ENCODE data around the gene MAPKAP1. TPM values are rescaled to one million over a fixed set of nuclear protein-coding genes. Genes with fewer than 3 reads are reported as not detected.

The MAPKAP1 gene
- total RNA-seq, 1 donor from 2014 or later, result 116 TPM

DNA sequence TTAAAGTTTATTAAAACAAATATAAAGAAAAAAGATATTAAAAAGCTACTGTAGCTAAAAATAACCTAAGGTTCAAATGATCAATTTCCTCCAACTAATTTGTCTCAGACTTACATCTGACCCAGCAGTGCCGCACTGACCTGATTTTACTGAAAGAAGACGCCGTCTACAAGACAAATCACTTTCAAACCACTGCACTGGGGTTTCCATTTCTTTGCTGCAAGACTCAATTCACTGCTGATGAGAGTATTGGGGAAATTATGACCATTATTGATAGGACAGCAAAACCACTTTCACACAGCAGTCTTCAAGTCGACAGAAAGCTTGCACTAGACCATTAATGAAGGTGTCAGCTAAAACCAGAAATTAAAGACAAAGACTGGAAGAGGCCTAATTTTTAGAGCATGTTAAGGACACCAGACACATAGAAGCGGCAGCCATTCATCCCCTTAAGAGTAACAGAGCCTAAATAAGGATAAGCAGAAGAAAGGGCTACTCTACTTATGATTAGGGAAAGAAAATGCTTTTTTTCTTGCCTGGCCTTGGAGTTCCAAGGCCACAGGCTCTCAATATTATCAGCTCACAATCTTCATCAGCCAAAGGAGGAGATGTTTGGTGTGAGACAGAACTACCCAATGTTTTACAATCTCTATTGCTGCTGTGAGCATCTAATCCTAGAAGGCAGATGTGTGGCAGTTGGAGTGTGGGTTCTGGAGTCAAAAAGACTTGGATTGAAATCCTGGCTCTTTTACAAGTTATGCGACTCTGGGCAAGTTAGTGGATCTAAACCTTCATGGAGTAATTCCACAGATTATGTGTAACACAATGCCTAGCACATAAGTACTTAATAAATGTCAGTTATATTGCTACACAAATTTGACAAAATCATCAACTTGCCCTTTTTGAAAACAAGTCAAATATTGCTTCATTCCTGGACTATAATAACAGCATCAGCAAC lies 190.7 kb downstream of the MAPKAP1 start:
- no peak for DNase-seq (ENCODE audit: low read depth)

DNA sequence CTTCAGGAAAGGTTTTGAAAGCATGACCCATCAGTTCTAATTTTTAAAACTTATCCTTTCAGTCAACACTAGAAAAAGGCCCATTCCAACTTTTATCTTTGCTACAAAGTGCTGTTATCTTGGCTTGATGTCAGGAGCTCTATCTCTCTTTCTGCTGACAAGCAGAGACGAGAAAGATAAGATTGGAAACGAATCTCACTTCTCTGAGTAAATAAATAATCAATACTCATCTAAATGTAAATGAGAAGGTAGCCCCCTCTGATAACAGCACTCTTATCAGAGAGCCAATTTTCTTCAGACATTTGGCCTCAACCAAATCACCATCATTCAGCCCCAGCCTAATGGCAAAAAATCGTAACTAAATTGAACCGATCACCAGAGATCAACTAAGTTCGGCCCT lies 191.7 kb downstream of the MAPKAP1 start:
- DNase-seq (ENCODE audit: low read depth), result no peak

DNA sequence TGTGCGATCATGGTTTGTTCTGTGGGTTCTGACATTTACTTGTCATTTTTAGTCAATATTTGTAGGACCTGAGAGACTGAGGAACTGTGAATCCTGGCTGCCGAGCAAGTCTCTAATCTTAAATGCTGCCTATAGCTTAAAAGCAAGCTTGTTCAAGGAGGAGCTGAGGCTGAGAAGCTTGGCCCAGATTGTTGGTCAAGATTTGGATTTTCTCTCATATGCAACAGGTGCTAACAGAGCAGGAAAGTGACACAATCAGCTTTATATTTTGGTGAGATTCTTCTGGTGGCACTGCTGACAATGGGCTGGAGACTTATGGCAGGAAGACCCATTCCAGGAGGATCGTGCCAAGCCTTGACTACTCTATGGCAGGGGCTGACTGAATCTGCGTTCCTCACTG lies 192.5 kb downstream of the MAPKAP1 start:
- no peak for DNase-seq (ENCODE audit: low read depth)

DNA sequence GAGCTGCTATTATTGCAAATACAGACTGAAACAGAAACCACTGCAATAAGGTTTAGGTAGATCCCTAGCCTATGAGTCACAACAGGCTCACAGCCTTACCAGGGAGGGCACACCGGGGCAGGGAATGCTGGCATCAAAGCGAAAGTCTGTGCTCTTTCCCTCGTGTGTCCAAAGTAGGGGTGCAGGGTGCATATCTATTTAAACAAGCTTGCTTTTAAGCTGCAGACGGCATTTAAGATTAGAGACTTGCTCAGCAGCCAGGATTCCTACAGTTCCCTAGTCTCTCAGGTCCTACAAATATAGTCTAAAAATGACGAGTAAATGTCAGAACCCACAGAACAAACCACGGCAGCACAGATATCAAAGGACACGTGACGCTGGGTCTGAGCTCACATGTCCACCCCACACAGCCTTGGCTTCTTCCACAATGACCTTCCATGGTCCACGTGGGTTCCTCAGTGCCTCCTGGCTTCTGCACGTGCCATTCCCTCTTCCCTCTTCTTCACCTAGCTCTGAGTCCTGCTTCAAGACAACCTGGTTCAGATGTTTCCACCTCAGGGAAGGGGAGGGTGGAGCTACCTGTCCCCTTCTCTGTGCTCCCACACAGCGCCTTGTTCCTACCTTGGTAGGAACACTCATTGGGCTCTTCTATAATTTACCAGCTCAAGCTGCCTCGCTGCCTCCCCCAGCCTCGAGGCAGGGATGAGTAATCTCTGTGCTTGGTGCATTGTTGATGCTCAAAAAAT lies 193.2 kb downstream of the MAPKAP1 start:
- DNase-seq (ENCODE audit: low read depth), result peak; percentile 55

DNA sequence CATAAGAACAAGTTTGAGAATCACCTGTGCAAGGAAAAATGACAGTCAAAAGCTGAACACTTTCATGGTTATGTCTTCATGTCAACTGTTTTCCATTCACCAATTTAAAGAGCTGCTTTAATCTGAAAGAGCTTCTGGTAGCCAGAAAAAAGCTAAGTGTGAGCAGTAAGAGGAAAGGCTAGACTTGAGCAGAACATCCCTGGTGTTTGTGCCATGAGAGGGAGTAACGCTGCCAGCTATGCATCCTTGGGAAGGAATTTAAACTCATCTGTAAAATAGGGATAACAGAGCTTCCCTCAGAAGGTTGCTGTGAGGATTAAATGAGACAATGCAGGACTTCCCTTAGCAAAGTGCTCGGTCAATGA lies 193.7 kb downstream of the MAPKAP1 start:
- no peak for DNase-seq (ENCODE audit: low read depth)

DNA sequence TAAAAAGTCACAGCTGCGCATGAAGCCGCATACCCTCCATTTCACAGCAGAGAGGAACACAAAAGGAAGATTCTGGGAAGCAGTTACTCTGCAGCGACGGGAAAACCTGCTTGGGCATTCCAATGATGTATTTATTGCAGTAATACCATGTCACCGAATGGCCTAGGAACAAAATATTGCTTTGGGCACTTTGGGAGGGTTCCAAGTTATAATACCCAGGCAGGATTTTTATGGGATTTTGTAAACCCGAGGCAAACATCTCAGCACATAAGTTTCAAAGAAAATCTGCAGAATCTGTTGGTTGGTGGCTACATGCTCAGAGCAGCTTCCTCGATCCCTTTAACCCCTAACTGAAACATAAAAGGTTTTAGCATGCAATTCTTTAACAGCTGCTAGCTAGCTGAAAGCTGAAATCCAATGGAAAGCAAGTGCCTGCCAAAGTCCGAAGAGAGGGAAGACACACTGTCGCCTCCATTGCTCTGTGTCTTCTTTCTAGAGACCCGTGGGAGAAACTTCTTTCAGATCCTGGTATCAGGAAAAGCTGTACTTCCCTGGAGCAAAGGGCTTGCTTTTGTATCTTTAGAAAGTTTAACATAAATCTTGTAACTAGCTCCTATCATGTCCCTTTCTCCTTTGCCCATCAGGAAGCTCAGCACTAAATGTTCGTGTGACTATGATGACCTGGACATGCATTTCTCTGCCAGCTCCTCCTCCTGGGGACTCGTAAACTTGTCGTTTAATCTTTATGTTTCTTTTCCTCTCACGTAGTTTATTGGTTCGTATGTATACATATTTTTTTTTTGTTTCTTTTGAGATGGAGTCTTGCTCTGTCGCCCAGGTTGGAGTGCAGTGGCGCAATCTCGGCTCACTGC lies 195.0 kb downstream of the MAPKAP1 start:
- DNase-seq (ENCODE audit: low read depth), result no peak

DNA sequence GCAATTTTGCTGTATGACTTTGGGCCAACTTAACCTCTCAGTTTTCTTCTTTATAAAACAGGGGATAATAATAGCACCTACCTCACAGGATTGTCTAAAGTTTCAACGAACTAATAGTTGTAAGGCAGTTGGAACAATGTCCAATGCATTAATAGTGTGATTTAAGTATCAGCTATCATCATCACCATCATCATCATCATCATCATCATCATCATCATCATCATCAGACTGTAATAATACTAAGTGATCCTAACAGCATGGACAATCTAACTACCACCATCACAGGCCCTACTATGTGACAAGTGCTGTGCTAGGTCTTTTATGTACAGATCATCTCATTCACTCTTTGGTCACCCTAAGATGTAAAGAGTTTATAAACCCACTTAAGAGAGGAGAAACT lies 196.0 kb downstream of the MAPKAP1 start:
- no peak for DNase-seq (ENCODE audit: low read depth)

DNA sequence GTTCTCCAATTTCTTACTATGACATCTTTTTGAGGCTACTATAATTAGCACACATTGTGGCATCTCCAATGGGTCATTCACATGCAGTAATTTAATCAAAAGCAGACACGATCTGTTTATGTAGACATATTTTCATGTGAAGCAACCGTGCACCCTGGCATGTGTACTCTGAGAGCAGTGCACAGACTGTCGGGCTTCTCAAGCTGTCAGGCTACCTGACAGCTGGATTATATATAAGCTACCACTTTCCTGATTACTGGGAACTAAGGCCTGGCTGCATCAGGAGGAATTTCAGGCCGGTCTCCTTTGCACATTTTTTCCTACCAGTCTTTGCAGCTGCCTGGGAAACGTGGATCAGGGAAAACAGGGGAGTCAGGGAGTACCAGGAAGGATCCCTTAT lies 197.5 kb downstream of the MAPKAP1 start:
- peak; percentile 57 for DNase-seq (ENCODE audit: low read depth)

DNA sequence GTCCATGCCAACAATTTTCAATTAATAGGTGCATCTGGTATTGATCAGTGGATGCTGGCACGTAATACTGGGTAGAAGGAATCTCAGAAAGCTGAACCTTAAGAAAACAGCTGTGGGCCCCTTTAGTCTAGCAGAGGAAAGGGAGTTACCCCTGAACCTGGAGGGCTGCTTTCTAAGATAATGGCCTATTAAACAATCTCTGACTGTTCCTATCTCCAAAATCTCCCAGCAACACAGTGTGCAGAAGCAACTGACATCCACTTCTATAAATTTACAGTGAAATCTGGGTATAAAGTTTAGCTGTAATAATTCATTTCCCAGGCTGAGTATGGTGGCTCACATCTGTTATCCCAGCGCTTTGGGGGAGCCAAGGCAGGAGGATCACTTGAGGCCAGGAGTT lies 198.8 kb downstream of the MAPKAP1 start:
- no peak for DNase-seq (ENCODE audit: low read depth)

DNA sequence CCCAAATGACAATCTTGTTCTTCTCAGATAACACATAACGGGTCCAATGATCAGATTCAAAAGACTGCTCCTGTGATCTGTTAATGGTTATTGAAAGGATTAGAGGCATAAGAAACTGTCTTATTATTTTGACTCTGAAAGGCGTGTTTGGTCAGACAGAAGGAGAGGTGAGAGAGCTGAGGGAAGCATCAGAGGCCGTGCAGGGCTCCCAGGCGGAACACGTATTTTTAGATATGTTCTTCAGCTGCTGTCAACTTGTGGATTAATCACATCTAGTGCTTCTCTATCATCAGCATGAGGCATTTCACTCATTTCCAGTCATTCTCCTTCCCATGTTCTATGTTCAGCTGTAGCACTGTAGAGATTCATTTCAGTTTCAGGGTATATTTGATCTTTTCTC lies 199.8 kb downstream of the MAPKAP1 start:
- DNase-seq (ENCODE audit: low read depth), result no peak

DNA sequence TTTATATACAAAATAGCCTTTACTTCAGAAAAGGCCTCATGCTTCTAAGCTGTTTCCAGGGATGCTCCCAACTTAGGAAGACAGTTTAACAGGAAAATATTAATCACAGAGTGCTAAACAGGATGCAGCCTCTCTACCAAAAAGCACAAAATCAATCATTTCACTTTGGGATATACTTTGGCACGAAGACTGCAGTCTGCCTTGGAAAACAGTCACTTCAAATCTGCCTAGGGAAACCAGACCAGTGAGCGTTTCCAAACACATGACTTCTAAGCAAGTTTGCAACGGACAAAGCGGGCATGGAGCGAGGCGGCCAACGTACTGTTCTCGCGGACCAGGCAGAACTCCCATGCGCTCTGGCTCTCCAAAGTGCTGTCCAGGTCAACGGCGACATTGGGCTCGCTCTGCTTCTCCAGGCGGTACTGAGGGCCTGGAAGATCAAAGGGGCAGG lies 201.0 kb downstream of the MAPKAP1 start:
- no peak for DNase-seq (ENCODE audit: low read depth)

DNA sequence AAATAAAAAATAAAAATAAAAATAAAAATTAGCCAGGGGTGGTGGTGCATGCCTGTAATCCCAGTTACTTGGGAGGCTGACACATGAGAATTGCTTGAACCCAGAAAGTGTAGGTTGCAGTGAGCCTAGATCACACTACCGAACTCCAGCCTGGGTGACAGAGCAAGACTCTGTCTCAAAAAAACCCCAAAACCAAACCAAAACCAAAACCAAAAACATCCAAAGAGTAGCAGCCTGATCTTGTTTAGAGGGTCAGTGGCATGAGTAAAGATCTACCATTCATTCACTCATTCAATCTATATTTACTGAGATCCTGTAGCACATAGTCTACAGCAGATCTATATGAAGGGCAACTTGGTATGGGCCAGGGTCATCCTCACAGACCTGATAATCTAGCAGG lies 202.4 kb downstream of the MAPKAP1 start:
- no peak for DNase-seq (ENCODE audit: low read depth)

DNA sequence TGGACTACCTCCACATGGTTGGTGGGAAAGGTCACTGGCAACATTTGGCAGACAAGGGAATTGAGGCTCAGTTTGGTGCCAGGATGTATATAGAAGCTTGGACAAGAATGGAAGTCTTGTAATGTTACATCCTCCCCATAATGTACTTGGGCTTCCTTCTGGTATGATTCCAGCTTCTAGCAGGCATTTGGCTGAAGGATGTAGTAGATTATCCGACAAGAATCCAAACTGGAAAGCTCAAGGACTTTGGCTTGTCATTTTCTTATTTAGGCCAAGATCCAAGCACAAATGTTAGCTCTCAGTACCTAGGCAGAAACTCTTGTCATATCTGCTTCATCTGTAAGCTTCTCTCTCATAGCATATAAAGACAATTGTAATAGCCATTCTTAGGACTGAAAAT lies 209.1 kb downstream of the MAPKAP1 start:
- DNase-seq (ENCODE audit: low read depth), result no peak

DNA sequence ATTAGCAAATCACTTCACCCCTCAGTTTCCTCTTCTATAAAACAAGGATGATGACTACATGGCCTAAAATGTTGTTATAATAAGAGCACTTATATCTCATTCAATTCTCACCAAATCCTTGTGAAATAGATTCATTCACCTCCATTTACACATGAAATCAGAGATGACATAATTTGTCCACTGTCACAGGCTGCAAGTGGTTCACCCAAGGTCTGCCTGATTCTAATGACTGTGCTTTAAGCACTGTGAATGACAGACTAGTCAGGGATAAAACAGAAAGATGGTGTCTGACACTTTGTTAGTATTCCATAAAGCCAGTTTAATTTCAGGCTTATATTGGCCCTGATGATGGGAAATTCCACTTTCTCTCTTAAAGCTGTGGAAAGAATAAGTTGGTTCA lies 209.5 kb downstream of the MAPKAP1 start:
- DNase-seq (ENCODE audit: low read depth), result no peak

DNA sequence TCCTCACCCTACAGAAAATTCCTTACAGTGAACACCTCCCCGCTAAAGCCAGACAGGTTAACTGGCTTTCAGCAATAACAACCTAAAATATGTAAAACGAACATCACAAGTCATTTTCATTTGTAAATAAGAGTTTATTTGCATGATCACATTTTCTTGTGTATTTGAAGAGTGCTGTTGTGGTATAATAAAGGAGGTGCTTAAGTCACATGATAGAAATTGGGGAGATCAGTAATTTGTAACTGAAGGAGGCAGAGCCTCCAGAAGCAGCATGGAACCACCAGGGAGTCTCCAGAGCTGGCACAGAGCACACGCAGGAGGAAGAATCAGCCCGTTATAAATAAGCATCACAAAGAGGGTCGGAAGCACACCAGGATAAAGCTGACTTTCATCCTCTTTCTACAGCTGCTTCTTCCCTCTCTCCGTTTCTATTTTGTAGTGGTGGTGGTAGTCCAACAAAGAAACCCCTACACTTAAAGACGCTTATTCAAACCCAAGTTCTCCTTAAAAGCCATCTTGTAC lies 210.6 kb downstream of the MAPKAP1 start:
- DNase-seq (ENCODE audit: low read depth), result no peak

DNA sequence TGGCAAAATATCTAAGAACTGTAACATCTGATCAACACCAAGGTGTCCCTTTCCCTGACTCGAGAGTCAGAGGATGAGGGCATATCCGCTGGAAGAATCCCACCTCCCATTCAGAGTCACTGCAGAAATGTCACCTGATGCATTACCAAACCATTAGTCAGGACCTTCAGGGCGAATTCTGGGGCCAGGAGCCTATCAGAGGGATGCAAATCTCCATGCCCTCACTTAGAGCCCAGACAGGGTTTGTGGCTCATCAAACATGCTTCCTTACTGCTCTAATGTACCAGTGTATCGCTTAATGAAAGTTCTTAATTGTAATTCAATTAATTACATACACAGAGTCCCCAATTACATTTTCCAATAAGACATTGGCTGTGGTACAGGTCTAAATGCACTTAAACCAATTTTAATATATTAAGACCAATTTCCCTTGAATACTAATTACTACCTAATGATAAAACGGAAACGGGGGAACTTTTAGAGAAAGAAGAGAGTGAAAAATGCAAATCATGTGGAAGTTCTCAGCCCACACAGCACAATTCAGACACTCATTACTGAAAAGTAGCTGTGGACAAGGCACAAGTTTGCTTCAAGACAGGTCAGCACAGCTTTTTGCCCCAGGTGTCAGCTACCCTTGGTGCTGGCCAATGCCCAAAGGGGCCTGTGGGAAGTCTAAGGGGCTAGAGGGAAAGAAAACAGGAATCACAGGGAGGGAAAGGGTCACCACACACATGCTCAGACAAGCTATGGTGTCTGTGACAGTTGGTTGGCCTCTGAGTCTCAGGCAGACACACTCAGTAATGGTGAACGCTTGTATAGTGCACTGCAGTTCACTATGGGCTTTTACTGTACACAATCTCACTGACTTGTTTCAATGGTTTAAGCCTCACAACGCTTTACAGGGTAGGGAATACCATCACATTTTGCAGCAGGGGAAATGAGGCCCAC lies 211.6 kb downstream of the MAPKAP1 start:
- no peak for DNase-seq (ENCODE audit: low read depth)

DNA sequence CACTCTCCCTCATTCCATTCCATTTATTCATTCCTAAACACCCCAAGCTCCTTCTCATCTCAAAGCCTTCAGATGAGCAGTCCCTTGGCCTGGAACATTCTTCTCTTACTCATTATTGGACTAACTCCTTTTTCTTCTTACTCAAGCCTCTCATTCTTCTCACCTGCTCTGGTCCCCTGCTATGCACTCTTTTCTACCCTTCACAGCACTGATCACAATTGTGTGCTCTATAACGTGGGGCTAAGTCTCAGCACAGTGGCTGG lies 212.4 kb downstream of the MAPKAP1 start:
- no peak for DNase-seq (ENCODE audit: low read depth)

DNA sequence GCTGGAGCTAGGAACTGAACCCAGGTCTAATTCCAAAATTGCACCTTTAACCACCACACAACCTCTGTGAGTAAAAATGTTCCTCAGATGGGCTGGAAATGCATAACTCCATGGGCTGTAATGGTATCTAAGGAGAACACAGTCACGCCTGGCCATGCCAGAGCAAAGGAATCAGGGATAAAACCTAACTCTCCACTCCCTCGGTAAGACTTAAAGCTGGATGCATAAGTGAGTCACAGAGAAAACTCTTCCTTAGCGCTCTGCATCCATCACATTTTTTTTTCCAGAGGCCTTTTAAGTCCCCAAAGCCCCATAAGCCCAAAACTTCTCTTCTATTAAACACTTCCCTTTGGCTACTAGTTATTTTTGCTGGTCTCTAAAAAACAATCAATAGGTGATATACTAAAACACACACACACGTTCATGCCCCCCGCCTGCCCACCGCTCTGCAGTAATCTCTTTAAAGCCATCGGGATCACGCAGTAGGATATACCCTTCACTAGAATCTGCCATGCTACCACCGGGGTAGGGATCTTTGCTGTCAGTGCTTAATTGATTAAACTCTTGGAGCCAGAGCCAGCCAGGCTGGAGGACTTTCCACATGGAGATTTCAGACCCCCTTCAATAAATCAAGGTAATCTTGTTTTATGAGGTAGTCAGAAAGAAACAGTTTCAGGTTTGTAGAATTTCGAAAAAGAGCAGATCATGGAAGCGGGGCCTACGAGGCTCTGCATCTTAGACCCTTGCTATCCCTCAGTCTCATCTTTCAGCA lies 212.9 kb downstream of the MAPKAP1 start:
- DNase-seq (ENCODE audit: low read depth), result no peak

DNA sequence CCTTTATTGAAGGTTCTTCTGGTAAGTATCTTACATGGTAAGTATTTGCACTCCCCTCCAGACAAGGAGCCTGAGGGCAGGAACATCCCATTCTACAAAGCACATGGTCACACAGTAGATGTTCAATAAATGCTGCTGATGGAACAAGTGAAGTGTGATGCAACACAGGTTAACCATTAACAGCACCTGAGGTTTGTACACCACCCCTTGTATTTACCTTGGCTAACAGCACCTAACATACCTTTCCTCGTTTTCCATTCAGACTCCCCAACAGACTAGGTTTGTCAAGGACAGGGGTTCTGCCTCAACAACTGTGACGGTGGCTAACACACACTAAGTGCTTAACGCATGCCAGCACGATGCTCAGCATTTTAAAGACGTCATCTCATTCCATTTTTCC lies 213.6 kb downstream of the MAPKAP1 start:
- no peak for DNase-seq (ENCODE audit: low read depth)

DNA sequence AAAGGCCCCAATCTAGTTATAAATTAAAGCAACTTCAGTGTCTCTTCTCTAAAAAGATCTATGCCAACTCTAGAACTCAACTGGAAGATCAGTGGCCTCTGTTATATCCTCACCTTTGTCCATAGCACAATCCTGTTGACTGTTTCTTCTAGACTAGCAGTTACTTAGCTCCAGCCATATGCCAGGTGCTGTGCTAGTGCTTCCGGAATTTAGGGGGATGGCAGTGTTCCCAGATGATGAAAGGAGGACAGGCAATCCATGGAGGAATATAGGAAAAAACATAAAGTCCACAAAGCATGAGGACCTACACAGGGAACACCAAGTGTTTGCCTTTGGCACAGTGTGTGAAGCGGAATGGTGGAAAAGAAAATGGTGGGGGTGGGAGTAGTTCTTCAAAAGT lies 214.3 kb downstream of the MAPKAP1 start:
- no peak for DNase-seq (ENCODE audit: low read depth)

Data from myocyte (in vitro differentiated cells).